HK-2 (cell line): ENCODE results near the gene DIAPH3.
"Not testable (repeated sequence)": the region's sequence is repeated elsewhere in the genome, so short reads cannot be mapped to it uniquely, and the experiment has no call there.

Experiments used
- DNase-seq: peaks from one replicate; pipeline ENCODE4 v3.0.0-alpha.2; 2018; ENCODE audit not compliant: unreplicated experiment

DIAPH3 gene, protein sequence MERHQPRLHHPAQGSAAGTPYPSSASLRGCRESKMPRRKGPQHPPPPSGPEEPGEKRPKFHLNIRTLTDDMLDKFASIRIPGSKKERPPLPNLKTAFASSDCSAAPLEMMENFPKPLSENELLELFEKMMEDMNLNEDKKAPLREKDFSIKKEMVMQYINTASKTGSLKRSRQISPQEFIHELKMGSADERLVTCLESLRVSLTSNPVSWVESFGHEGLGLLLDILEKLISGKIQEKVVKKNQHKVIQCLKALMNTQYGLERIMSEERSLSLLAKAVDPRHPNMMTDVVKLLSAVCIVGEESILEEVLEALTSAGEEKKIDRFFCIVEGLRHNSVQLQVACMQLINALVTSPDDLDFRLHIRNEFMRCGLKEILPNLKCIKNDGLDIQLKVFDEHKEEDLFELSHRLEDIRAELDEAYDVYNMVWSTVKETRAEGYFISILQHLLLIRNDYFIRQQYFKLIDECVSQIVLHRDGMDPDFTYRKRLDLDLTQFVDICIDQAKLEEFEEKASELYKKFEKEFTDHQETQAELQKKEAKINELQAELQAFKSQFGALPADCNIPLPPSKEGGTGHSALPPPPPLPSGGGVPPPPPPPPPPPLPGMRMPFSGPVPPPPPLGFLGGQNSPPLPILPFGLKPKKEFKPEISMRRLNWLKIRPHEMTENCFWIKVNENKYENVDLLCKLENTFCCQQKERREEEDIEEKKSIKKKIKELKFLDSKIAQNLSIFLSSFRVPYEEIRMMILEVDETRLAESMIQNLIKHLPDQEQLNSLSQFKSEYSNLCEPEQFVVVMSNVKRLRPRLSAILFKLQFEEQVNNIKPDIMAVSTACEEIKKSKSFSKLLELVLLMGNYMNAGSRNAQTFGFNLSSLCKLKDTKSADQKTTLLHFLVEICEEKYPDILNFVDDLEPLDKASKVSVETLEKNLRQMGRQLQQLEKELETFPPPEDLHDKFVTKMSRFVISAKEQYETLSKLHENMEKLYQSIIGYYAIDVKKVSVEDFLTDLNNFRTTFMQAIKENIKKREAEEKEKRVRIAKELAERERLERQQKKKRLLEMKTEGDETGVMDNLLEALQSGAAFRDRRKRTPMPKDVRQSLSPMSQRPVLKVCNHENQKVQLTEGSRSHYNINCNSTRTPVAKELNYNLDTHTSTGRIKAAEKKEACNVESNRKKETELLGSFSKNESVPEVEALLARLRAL

GRCh38 chr13:60163478-60164233, at the start of gene DIAPH3:
TSS of gene DIAPH3 (minus strand) at chr13:60163928. CDS start at chr13:60163766, 162 bp downstream.
- peak; percentile 93 for DNase-seq

GRCh38 chr13:60213236-60213744, 49.6 kb upstream of the DIAPH3 start:
- DNase-seq = no peak

- no peak for DNase-seq
Observed at GRCh38 chr13:60211548-60211947, 47.8 kb upstream of the DIAPH3 start.

GRCh38 chr13:60210510-60211330, 47.0 kb upstream of the DIAPH3 start:
- DNase-seq = no peak

DNA sequence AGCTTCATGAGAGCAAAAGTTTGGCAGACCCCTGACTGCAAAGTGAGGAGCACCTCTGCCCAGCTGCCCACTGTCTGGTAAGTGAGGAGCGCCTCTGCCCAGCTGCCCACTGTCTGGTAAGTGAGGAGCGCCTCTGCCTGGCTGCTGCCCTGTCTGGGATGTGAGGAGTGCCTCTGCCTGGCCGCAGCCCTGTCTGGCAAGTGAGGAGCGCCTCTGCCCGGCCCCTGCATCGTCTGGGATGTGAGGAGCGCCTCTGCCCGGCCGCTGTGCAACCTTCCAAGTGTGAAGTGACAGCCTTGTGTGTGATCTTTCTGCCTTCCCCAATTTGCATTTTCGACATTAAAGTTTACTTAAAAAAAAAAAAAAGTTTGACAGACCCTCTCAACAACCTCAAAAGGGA, 41.8 kb upstream of the DIAPH3 start:
- DNase-seq = not testable (repeated sequence)

- DNase-seq = no peak
Observed at GRCh38 chr13:60201286-60201685, 37.6 kb upstream of the DIAPH3 start.

DNA sequence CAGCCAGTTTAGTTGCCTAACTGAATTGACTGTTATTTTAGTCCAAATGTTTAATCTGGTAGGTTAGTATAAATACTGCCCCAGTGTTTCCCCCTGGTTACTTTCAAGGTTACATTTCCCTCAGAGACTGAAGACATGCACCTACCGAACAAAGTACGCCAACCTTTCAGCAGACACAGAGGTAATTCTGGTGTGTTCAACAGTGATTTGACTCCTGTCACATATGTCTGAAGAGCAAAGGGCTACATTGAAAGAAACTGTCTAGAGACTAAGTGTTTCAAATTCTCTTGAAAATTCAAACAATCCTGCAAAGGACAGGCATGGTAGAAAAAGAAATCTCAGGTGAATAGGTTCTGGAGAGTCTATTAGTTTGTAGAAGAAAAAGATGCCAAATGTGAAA, 32.2 kb upstream of the DIAPH3 start:
- not testable (repeated sequence) for DNase-seq

GRCh38 chr13:60182907-60183306, 19.2 kb upstream of the DIAPH3 start:
- no peak for DNase-seq

- DNase-seq = no peak
Observed at GRCh38 chr13:60178327-60178726, 14.6 kb upstream of the DIAPH3 start.

GRCh38 chr13:60175571-60175970, 11.8 kb upstream of the DIAPH3 start:
- no peak for DNase-seq

GRCh38 chr13:60174113-60174512, 10.4 kb upstream of the DIAPH3 start:
- no peak for DNase-seq

GRCh38 chr13:60172111-60172510, 8.4 kb upstream of the DIAPH3 start:
- DNase-seq = no peak

DNA sequence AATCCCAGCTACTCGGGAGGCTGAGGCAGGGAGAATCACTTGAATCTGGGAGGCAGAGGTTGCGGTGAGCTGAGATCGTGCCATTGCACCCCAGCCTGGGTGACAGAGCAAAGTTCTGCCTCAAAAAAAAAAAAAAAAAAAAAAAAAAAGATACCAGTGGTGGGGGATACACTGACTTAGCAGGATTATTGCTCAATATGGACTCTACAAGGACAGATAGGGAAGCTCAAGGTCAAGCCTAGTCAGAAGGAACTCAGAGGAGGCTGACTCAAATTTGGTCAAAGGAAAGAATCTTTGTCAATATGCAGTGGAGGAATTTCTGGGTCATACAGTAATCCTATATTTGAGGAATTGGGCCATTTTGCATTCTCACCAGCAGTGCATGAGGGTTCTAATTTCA, 6.7 kb upstream of the DIAPH3 start:
- DNase-seq = no peak

- DNase-seq = no peak
Observed at GRCh38 chr13:60169239-60170031, 5.7 kb upstream of the DIAPH3 start.

GRCh38 chr13:60167121-60167520, 3.4 kb upstream of the DIAPH3 start:
- DNase-seq = no peak

GRCh38 chr13:60165391-60166099, 1.8 kb upstream of the DIAPH3 start:
- DNase-seq = no peak

GRCh38 chr13:60164234-60164889, 634 bp upstream of the DIAPH3 start:
- no peak for DNase-seq

- no peak for DNase-seq
Observed at GRCh38 chr13:60162096-60162495, 1.6 kb downstream of the DIAPH3 start.
